Mucosa of descending colon (tissue), 3 donors: ENCODE results near the gene MLLT10. TPM values are rescaled to one million over a fixed set of nuclear protein-coding genes. Genes with fewer than 3 reads are reported as not detected.

Experiments
- ATAC-seq: fragments of 200-7000 bp; cut with Tn5 transposase; one replicate; pipeline ENCODE4 v1.9.1; 2020; ENCODE audit warnings: mild to moderate bottlenecking, moderate library complexity
- DNase-seq, 3 donors: peaks; one replicate each; pipeline ENCODE4 v3.0.0-alpha.2; 2020
- H3K36me3 ChIP-seq: fragments of 200-600 bp; one replicate; pipeline ENCODE4 v1.8.0; 2021; ENCODE audit warnings: low read depth, mild to moderate bottlenecking
- H3K4me1 ChIP-seq: fragments of 200-600 bp; one replicate; pipeline ENCODE4 v1.8.0; 2021; ENCODE audit warnings: low read depth, mild to moderate bottlenecking
- H3K4me3 ChIP-seq: fragments of 200-600 bp; one replicate; pipeline ENCODE4 v1.8.0; 2021; ENCODE audit warnings: mild to moderate bottlenecking
- H3K9me3 ChIP-seq: fragments of 200-600 bp; one replicate; pipeline ENCODE4 v1.8.0; 2021; ENCODE audit warnings: mild to moderate bottlenecking
- CTCF ChIP-seq: fragments of 200-600 bp; IDR thresholded peaks from one replicate; pipeline ENCODE4 v1.8.0; 2022; ENCODE audit warnings: antibody characterized with exemption, mild to moderate bottlenecking
- intact Hi-C, 2 donors: fragments of 100-400 bp; cut with DNase I in 1 of 2; cut with micrococcal nuclease in 1 of 2; formaldehyde crosslinking; loops; one replicate each; pipeline versions ENCODE4 v1.11.0 to v1.11.1; 2022; cut with DNase I, micrococcal nuclease
- microRNA-seq: library from miRNA; unstranded; fragments of <30 nt; microRNA quantifications from one replicate; pipeline ENCODE4, GENCODE V29; 2019
- total RNA-seq, 3 donors: library from RNA; stranded (reverse); fragmentation: NEBNext Ultra II Directional in 2 of 3; extraction: Animal tissue kit (Norgen Biotek cat#: 25700) in 2 of 3; gene quantifications; one replicate each; pipeline versions ENCODE4 v1.2.1 to v1.2.4, GENCODE V29; 2021 to 2023
- donor health status: DM: no; HTN: no; CAD: no; lungs with moderate emphysema.
- donor health status: DM: no; HTN: no; CAD: no.
- donor health status: DM: no; HTN: yes; CAD: no.

Gene MLLT10
- total RNA-seq, 3 donors from 2014 or later = 29.6 to 43.1 (median 35.8) TPM

GRCh38 chr10:21791276-21791675 is 257.2 kb downstream of the MLLT10 start:
- H3K9me3 ChIP-seq = no peaks in the 10 kb centered on the region
- DNase-seq (no peak), ATAC-seq (no peak)
- intact Hi-C loops = no loop called here
- H3K36me3 ChIP-seq = no peaks in the 10 kb centered on the region
- no peaks in the 10 kb centered on the region for H3K4me1 ChIP-seq
- TF ChIP-seq CTCF = no peak
- no peak overlapping the region for H3K4me3 ChIP-seq

Small RNAs within 50 kb of the gene (microRNA-seq; reads per million reads assigned to microRNA genes)
- gene MIR1915 = not detected

Other genes starting within 250 kb of the MLLT10 start
- gene SKIDA1, start 8.6 kb upstream of the MLLT10 start, total RNA-seq = 1 to 10 TPM in 1 of 3 donors, under 1 TPM in 2; 0.03 to 2.4 (median 0.34) TPM